Tibial nerve (tissue), 4 donors: ENCODE results near the gene GYPE.

Source experiments
- EP300 ChIP-seq, 2 donors: sonication (generic); formaldehyde crosslinking; IDR thresholded peaks; one replicate each; pipeline ENCODE4 v1.6.1; 2017; ENCODE audit warnings: antibody characterized with exemption in 2 of 2, mild to moderate bottlenecking in 1 of 2
- POLR2A ChIP-seq, 2 donors: fragments of 450-650 bp; IDR thresholded peaks; one replicate each; pipeline ENCODE4 v1.6.1; 2017; ENCODE audit warnings: antibody characterized with exemption in 2 of 2, mild to moderate bottlenecking in 2 of 2, moderate library complexity in 2 of 2
- TF ChIP-seq, protein P1 (sequence below), 5 experiments: fragments of 200-600 bp in 3 of 5; fragments of 450-650 bp in 2 of 5; sonication (generic) in 3 of 5; IDR thresholded peaks; one replicate each; pipeline ENCODE4 v1.5.1; 2016 to 2019; ENCODE audit warnings: antibody characterized with exemption in 5 of 5, mild to moderate bottlenecking in 3 of 5, moderate library complexity in 2 of 5

DNA sequence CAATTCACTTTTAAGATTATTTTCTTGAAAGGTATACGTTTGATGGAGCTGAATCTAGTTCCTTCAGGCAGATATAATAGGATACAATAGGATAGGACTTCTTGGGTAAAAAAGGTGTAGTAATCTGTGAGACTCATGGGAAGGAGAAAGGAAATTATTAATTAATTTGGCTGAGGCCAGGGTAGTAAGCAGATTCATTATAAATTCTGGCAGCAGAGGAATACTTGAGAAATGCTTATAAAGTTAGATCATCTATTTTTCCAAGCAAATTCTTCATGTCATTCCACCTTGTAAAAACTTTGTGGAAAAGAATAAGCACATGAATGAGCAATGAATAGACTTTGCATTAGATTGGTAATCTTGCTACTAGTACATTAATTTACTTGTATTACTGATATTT is 46.9 kb downstream of the GYPE start:
- TF ChIP-seq, protein P1, sequence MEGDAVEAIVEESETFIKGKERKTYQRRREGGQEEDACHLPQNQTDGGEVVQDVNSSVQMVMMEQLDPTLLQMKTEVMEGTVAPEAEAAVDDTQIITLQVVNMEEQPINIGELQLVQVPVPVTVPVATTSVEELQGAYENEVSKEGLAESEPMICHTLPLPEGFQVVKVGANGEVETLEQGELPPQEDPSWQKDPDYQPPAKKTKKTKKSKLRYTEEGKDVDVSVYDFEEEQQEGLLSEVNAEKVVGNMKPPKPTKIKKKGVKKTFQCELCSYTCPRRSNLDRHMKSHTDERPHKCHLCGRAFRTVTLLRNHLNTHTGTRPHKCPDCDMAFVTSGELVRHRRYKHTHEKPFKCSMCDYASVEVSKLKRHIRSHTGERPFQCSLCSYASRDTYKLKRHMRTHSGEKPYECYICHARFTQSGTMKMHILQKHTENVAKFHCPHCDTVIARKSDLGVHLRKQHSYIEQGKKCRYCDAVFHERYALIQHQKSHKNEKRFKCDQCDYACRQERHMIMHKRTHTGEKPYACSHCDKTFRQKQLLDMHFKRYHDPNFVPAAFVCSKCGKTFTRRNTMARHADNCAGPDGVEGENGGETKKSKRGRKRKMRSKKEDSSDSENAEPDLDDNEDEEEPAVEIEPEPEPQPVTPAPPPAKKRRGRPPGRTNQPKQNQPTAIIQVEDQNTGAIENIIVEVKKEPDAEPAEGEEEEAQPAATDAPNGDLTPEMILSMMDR (IDR thresholded peaks at IDR 0.05), result no peak
- TF ChIP-seq EP300 (IDR thresholded peaks at IDR 0.05), result no peak
- no peak for TF ChIP-seq POLR2A (IDR thresholded peaks at IDR 0.05)
